Heart left ventricle (tissue), 16 donors: Measurements from ENCODE around the gene RNF19B. TPM values are rescaled to one million over a fixed set of nuclear protein-coding genes. Genes with fewer than 3 reads are reported as not detected.
"Not testable (repeated sequence)": the region's sequence is repeated elsewhere in the genome, so short reads cannot be mapped to it uniquely, and the experiment has no call there.

Experiments
- ATAC-seq, 4 donors: fragments of 200-7000 bp; cut with Tn5 transposase; one replicate each; pipeline ENCODE4 v1.9.1; 2020 to 2022; ENCODE audit warnings: moderate library complexity in 4 of 4, mild to moderate bottlenecking in 3 of 4, moderate number of reproducible peaks in 1 of 4
- DNase-seq, 5 donors: peaks; one replicate each; pipeline ENCODE4 v3.0.0-alpha.2; 2020
- H3K27ac ChIP-seq, 12 donors: fragments of 200-600 bp; sonication (generic) in 4 of 12; one replicate each; pipeline versions ENCODE4 v1.5.0 to v1.8.0; 2016 to 2022; ENCODE audit warnings: mild to moderate bottlenecking in 2 of 12
- H3K27me3 ChIP-seq, 9 donors: fragments of 200-600 bp; sonication (generic) in 2 of 9; one replicate each; pipeline versions ENCODE4 v1.5.1 to v1.8.0; 2016 to 2022; ENCODE audit warnings: mild to moderate bottlenecking in 3 of 9
- H3K36me3 ChIP-seq, 9 donors: fragments of 200-600 bp; sonication (generic) in 2 of 9; one replicate each; pipeline versions ENCODE4 v1.5.0 to v1.8.0; 2018 to 2022; ENCODE audit warnings: mild to moderate bottlenecking in 2 of 9
- H3K4me1 ChIP-seq, 12 donors: fragments of 200-600 bp; sonication (generic) in 4 of 12; one replicate each; pipeline versions ENCODE4 v1.5.0 to v1.8.0; 2016 to 2022; ENCODE audit warnings: mild to moderate bottlenecking in 3 of 12
- H3K4me3 ChIP-seq, 12 donors: fragments of 200-600 bp; sonication (generic) in 4 of 12; one replicate each; pipeline versions ENCODE4 v1.5.0 to v1.8.0; 2017 to 2022; ENCODE audit warnings: mild to moderate bottlenecking in 9 of 12, moderate library complexity in 4 of 12
- H3K9me3 ChIP-seq, 12 donors: fragments of 200-600 bp; sonication (generic) in 4 of 12; one replicate each; pipeline versions ENCODE4 v1.5.0 to v1.8.0; 2016 to 2022; ENCODE audit warnings: mild to moderate bottlenecking in 1 of 12
- CTCF ChIP-seq, 12 donors: fragments of 200-600 bp; sonication (generic) in 4 of 12; IDR thresholded peaks; one replicate each; pipeline versions ENCODE4 v1.5.0 to v1.8.0; 2018 to 2022; ENCODE audit warnings: antibody characterized with exemption in 12 of 12, mild to moderate bottlenecking in 5 of 12
- POLR2A ChIP-seq, 2 donors: fragments of 450-650 bp; IDR thresholded peaks; one replicate each; pipeline ENCODE4 v1.6.1; 2017; ENCODE audit warnings: antibody characterized with exemption in 2 of 2, mild to moderate bottlenecking in 2 of 2, moderate library complexity in 2 of 2
- WGBS, 4 donors: extraction: QIAGEN DNeasy Blood & Tissue Kit in 2 of 4; methylation state at CpG; one replicate each; pipeline versions ENCODE4 v1.1.5 to v1.1.7; 2013 to 2018; 5-methylcytosine and 5-hydroxymethylcytosine counted together
- intact Hi-C, 10 donors: fragments of 100-400 bp; cut with DNase I; formaldehyde crosslinking; loops; one replicate each; pipeline versions ENCODE4 v1.11.1 to v1.14.2; 2022
- polyA plus RNA-seq, 2 donors: library from polyadenylated mRNA; stranded (reverse); fragments of 200-250 nt; gene quantifications; one replicate each; pipeline ENCODE4 v1.2.3, GENCODE V29; 2013
- total RNA-seq, 9 donors: library from RNA; depleted of rRNA in 2 of 9; stranded (reverse); fragments of >200 nt in 2 of 9; fragmentation: NEBNext Ultra II Directional in 3 of 9; extraction: Animal tissue kit (Norgen Biotek cat#: 25700) in 3 of 9; gene quantifications; one replicate each; pipeline versions ENCODE4 v1.1.0 to v1.2.4, GENCODE V29; 2016 to 2023
- donor health status: ischemic (EF 13 %, LVEDD 7.1; RV severe dilation, severe dysfunction).
- donor health status: healthy with polysubstance abuse.
- donor health status: DM: no; HTN: yes; CAD: no.
- donor health status: DM: no; HTN: no; CAD: no.
- donor health status: ischemic (EF 25% LVEDD 6.9; RV normal size, moderate dysfunction).
- donor health status: ischemic (EF 25% LVEDD 5.7; RV mildly dilated, moderate dysfunction).
- donor health status: healthy.
- donor health status: DM: yes; HTN: yes; CAD: no.
- donor health status: ischemic (EF 35%, LVEDD 5.7; RV mildly dilated, moderate dysfunction).
- donor health status: nonischemic (EF 11% LVEDD 7.7; RV severe dilation, severe dysfunction).
- donor health status: DM: yes; HTN: yes; CAD: no.
- donor health status: PGD.
- donor health status: ischemic (EF 29% LVEDD 5.4; RV normal size, mild dysfunction).
- donor health status: nonischemic (EF 23%, LVEDD 6.1; RV moderate dilation, normal function).

Gene RNF19B
- total and polyA plus RNA-seq, 11 donors = 1.5 to 42.5 (median 15.2) TPM

- no peaks in the 10 kb centered on the region for H3K9me3 ChIP-seq
- no peaks in the 10 kb centered on the region for H3K36me3 ChIP-seq
- no peaks in the 10 kb centered on the region for H3K27me3 ChIP-seq
- ATAC-seq = no peak
- no peak for TF ChIP-seq CTCF (IDR thresholded peaks at IDR 0.05)
- no peak overlapping the region for H3K27ac ChIP-seq
- no peak overlapping the region for H3K4me3 ChIP-seq
- WGBS, 4 donors = 61 to 74% (median 66%) methylated on average over 4 of the region's 4 CpGs
- intact Hi-C loops = loop anchor here in 2 of 10 donors (10.0 kb wide), 1 partner anchor 66 kb away; no protein-coding TSS in a partner anchor
- DNase-seq = no peak
- H3K4me1 ChIP-seq = peaks cover 10 to 58% (median 31%) of the 10 kb centered on the region in 12 donors
Observed at GRCh38 chr1:33000427-33001026, 35.9 kb upstream of the RNF19B start.

GRCh38 chr1:32998997-32999396, 34.4 kb upstream of the RNF19B start:
- 36 to 40% (median 39%) methylated on average over 1 to 4 of the region's 4 CpGs for WGBS, 4 donors
- intact Hi-C loops = loop anchor here in 1 of 10 donors (10.0 kb wide), 1 partner anchor 54 kb away; no protein-coding TSS in a partner anchor
- Histone ChIP-seq H3K27me3 (no peaks in the 10 kb centered on the region), H3K36me3 (no peaks in the 10 kb centered on the region), H3K27ac (peak overlapping the region in 8 of 12 donors; percentile 21 to 88 (median 41)), H3K4me3 (no peak overlapping the region), H3K9me3 (no peaks in the 10 kb centered on the region), H3K4me1 (peaks cover 10 to 56% (median 31%) of the 10 kb centered on the region in 12 donors)
- TF ChIP-seq CTCF (IDR thresholded peaks at IDR 0.05) (no peak), POLR2A (IDR thresholded peaks at IDR 0.05) (no peak)
- peak; percentile 61 to 88 (median 68) for DNase-seq
- peak; percentile 51 to 90 (median 70) for ATAC-seq

GRCh38 chr1:32998064-32998463, 33.5 kb upstream of the RNF19B start:
- Histone ChIP-seq H3K9me3 (no peaks in the 10 kb centered on the region), H3K36me3 (no peaks in the 10 kb centered on the region), H3K27ac (peak overlapping the region; percentile 3 to 88 (median 35)), H3K27me3 (no peaks in the 10 kb centered on the region), H3K4me1 (peaks cover 10 to 63% (median 38%) of the 10 kb centered on the region in 12 donors), H3K4me3 (no peak overlapping the region)
- no peak for DNase-seq
- peak in 3 of 4 donors; percentile 11 to 44 (median 21) for ATAC-seq
- WGBS, 4 donors = 66 to 78% (median 68%) methylated on average over 5 of the region's 5 CpGs
- no peak for TF ChIP-seq CTCF (IDR thresholded peaks at IDR 0.05)
- TF ChIP-seq POLR2A (IDR thresholded peaks at IDR 0.05) = no peak
- intact Hi-C loops = loop anchor here in 1 of 10 donors (10.0 kb wide), 1 partner anchor 53 kb away; no protein-coding TSS in a partner anchor

- WGBS, 4 donors = 30 to 47% (median 39%) methylated on average over 2 of the region's 2 CpGs
- DNase-seq (no peak), ATAC-seq (peak in 1 of 4 donors; percentile 43)
- Histone ChIP-seq H3K4me1 (peaks cover 10 to 69% (median 44%) of the 10 kb centered on the region in 12 donors), H3K27ac (peak overlapping the region; percentile 2 to 88 (median 34)), H3K36me3 (no peaks in the 10 kb centered on the region), H3K27me3 (no peaks in the 10 kb centered on the region), H3K4me3 (no peak overlapping the region), H3K9me3 (no peaks in the 10 kb centered on the region)
- TF ChIP-seq POLR2A (IDR thresholded peaks at IDR 0.05) (no peak), CTCF (IDR thresholded peaks at IDR 0.05) (no peak)
- intact Hi-C loops = loop anchor here in 1 of 10 donors (10.0 kb wide), 1 partner anchor 53 kb away; no protein-coding TSS in a partner anchor
Observed at GRCh38 chr1:32997381-32997891, 32.8 kb upstream of the RNF19B start.

- 97 to 98% (median 98%) methylated on average over 8 of the region's 8 CpGs for WGBS, 4 donors
- Histone ChIP-seq H3K27ac (peak overlapping the region in 8 of 12 donors; percentile 5 to 92 (median 59)), H3K4me1 (peaks cover 23 to 90% (median 60%) of the 10 kb centered on the region in 12 donors)
- H3K27me3 ChIP-seq, DNase-seq, ATAC-seq, H3K36me3 ChIP-seq, H3K4me3 ChIP-seq, H3K9me3 ChIP-seq: not testable (repeated sequence)
- intact Hi-C loops = loop anchor here in 1 of 10 donors (10.0 kb wide), 1 partner anchor 48 kb away; no protein-coding TSS in a partner anchor
Observed at GRCh38 chr1:32993324-32993636, 28.7 kb upstream of the RNF19B start.
